HG03175 (cell line): ENCODE measurements around the gene GDPD2.
"Not testable (repeated sequence)": the region's sequence is repeated elsewhere in the genome, so short reads cannot be mapped to it uniquely, and the experiment has no call there.

Experiments
- ATAC-seq: cut with Tn5 transposase; IDR thresholded peaks from one replicate; pipeline ENCODE4 v1.9.1; 2021; ENCODE audit warnings: mild to moderate bottlenecking, moderate library complexity; ENCODE audit not compliant: unreplicated experiment

GDPD2 gene, protein sequence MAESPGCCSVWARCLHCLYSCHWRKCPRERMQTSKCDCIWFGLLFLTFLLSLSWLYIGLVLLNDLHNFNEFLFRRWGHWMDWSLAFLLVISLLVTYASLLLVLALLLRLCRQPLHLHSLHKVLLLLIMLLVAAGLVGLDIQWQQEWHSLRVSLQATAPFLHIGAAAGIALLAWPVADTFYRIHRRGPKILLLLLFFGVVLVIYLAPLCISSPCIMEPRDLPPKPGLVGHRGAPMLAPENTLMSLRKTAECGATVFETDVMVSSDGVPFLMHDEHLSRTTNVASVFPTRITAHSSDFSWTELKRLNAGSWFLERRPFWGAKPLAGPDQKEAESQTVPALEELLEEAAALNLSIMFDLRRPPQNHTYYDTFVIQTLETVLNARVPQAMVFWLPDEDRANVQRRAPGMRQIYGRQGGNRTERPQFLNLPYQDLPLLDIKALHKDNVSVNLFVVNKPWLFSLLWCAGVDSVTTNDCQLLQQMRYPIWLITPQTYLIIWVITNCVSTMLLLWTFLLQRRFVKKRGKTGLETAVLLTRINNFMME

DNA sequence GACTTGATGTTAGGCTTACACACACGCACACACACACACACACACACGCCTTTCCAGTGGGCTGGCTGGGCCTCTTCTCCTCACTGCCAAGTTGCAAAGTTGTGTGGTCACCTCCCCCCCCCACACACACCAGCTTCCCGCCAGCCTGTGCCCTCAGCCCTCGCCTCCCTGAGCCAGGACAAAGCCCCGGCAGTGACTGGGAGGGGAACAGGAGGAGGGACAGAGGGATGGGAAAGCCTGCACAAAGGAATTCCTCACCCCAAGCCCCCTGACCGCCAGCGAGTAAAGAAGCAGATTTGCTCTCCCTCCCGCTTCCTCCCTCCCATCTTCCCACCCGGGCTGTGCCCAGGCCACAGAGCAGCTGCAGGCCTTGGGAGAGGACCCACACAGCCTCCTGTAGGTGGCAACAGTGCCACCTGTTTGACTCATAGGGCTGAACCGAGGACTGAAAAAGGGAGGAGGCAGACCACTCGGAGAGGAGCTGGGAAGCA, at the start of gene GDPD2:
Gene GDPD2, plus strand, starts transcription at position 464 of the 491 bp plus-strand sequence. CDS start 1,671 bp downstream, outside the sequence.
- no peak for ATAC-seq

DNA sequence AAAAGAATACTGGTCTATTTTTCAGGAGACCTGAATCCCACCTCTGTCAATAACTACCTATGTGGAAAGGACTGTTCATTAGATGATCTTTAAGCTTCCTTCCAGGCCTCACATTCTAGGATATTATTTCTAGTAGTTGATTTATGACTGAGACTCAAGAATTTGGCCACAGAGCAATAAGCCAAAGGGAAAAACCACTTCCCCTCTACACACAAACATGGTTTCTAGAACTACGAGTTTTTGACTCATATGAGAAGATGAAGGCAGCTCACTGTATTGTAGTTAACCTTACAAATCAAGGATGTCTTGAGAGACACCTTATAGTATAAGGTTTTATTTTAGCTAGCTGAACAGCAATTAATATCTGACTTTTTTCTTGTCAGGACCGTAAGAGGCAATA, 36.9 kb upstream of the GDPD2 start:
- ATAC-seq = no peak

- no peak for ATAC-seq
Observed at GRCh38 chrX:70398899-70399298, 24.2 kb upstream of the GDPD2 start.

DNA sequence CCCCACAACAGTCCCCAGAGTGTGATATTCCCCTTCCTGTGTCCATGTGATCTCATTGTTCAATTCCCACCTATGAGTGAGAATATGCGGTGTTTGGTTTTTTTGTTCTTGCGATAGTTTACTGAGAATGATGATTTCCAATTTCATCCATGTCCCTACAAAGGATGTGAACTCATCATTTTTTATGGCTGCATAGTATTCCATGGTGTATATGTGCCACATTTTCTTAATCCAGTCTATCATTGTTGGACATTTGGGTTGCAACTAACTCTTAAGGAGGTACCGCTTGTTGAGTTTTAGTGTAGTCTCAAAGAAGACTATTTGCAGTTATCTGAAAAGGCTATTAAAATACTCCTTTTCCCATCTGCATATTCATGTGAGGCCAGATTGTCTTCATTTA, 22.9 kb upstream of the GDPD2 start:
- ATAC-seq = not testable (repeated sequence)

GRCh38 chrX:70402721-70403120, 20.4 kb upstream of the GDPD2 start:
- ATAC-seq = no peak

DNA sequence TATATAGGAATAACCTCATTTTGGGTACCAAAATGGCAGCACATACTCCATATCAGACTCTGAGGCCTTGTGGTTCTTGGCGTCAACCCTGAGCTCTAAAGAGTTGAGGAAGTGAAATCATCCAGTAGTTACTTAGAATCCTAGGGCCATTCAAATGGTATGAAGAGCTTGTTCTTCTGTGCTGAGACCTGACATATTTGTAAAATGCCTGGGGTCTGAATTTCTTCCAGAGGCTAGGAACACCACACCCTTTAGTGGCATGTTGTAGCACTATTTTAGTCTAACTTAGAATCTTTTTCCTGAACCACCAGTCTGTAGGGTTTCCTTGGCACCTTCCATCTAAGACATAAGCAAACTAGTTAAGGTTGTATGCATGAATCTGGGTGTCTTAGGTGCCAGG, 18.1 kb upstream of the GDPD2 start:
- ATAC-seq = no peak

GRCh38 chrX:70410921-70411320, 12.2 kb upstream of the GDPD2 start:
- ATAC-seq = no peak

DNA sequence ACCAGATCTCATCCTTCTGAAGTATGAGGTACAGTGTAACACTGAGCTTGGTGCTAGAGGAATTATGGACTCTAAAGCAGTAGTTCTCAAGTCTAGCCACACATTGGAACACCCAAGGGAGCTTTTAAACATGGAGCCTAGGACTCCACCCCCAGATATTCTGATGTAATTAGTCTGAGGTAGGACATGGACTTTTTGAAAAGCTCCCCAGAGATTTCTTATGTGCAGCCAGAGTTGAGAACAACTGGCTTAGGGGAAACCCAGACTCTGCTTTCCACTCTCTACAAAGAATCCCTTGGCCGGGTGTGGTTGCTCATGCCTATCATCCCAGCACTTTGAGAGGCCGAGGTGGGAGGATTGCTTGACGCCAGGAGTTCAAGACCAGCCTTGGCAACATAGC, 11.6 kb upstream of the GDPD2 start:
- ATAC-seq = no peak

GRCh38 chrX:70421618-70422017, 1.5 kb upstream of the GDPD2 start:
- no peak for ATAC-seq

DNA sequence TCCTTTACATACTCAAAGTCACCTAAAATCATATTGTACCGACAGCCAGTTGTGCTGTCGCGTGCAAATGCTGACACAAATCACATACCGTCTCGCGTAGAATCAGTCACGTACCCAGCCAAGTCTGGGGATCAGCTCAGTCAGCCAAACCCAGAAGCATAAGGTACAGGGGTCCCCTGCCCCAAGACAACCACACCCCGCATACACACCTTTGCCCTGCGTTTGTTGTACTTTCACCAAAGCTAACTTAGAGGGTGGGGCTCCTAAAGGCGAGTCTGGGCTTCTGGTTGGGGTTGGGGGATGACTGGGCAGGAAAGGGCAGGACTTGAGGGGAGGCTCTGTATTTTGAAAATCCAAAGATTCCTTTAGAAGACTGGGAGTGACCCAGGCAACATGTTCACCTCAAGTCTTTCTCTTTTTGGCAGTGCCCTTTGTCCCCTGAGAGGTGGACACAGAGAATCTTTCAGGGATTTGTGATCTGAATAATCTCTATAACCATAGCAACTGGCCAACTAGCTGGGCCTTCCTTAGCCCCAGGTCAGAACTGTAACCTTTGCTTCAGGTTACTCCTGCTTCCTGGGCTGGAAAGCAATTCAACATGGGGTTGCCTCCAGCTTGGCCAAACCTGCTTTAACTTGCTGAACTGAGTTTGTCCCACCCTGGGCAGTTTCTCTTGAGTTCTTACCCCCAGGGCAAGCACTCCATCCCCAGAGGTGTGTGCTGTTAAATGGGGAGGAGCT, 992 bp downstream of the GDPD2 start:
- no peak for ATAC-seq

GRCh38 chrX:70424801-70425200, 1.7 kb downstream of the GDPD2 start:
- ATAC-seq = no peak

DNA sequence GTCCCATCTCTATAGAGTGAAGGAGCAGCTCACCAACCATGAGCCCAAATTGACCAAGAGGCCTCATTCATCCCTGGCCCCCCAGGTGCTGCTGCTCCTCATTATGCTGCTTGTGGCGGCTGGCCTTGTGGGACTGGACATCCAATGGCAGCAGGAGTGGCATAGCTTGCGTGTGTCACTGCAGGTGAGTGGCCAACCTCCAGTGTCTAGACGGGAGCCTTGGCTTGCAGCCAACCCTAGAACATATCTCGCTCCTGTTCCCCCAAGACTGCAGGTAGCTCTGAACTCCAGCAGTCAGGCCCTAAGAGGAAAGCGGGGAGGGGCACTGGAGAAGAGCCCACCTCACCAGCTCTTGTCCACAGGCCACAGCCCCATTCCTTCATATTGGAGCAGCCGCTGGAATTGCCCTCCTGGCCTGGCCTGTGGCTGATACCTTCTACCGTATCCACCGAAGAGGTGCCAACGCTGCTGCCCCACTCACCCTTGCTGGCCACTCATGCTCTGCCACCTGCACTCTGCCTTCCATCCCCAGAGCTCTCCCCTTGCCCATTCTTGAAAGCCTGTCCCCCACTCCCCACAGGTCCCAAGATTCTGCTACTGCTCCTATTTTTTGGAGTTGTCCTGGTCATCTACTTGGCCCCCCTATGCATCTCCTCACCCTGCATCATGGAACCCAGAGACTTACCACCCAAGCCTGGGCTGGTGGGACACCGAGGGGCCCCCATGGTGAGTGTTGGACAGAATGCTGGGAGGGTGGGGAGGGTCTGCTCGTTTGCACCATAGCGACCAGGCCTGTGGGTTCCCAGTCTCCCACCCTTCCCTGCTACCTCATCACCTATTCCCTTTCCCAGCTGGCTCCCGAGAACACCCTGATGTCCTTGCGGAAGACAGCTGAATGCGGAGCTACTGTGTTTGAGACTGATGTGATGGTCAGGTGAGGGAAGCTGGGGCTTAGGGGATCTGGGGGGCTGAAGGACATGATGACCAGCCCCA, 3.5 kb downstream of the GDPD2 start:
- ATAC-seq = no peak

- no peak for ATAC-seq
Observed at GRCh38 chrX:70427365-70427764, 4.3 kb downstream of the GDPD2 start.

DNA sequence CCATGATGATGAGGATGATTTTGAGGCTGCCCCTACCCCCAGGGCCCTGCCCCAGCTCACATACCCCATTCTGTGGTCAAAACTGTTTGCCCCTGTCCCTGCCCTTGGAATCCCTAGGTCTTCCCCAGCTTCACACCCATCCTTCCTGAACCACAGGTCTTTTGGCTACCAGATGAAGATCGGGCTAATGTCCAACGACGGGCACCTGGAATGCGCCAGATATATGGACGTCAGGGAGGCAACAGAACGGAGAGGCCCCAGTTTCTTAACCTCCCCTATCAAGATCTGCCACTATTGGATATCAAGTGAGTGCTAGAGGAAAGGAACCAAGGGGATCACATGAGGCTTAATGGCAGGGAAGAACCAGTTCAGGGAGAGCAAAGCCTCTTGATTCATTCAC, 6.6 kb downstream of the GDPD2 start:
- ATAC-seq = no peak

DNA sequence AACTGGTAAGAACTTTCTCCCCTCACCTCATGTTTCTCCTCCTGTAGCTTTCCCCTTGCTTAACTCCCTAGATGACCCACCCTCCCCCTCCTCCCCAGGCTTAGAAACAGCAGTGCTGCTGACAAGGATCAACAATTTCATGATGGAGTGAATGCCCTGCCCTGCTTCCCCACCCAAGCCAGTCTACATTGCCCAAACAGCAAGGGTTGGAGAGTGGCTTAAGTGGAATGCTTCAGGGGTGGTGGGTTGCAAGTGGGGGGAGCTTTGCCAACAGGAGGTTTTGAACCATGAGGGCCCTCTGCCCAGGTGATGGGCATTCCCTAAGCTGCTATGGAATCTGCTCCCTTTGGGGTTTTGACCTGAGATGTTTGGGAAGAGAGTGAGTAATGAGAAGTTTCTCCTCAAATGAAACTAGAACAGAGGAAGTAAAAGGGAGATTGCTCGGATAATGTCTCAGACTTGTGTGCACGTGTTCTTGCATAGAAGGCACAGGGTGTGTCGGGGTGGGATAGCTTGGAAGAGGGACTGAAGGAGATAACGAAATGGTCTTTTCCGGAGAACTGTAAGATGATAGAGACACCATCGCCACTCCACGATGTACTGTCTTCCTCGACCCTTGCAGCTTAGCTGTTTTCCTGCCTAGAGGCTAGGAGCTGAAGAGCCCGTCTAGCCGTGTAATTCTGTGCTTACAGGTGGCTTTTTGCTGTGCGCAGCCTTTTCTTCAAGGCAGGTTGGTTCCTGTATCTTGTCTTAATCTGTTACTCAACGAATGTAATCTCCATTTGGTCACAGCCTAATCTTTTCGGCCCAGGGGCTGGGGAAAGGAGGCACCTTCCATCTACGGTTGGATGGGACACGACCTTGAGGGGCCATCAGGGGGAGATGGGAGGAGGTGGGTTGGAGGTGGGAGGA, 10.1 kb downstream of the GDPD2 start:
- ATAC-seq = no peak

GRCh38 chrX:70433848-70434351, 10.8 kb downstream of the GDPD2 start:
- peak; percentile 72 for ATAC-seq

GRCh38 chrX:70434352-70434866, 11.3 kb downstream of the GDPD2 start:
- peak; percentile 60 for ATAC-seq

GRCh38 chrX:70434914-70435586, 11.9 kb downstream of the GDPD2 start:
- no peak for ATAC-seq

GRCh38 chrX:70436343-70436742, 13.2 kb downstream of the GDPD2 start:
- ATAC-seq = no peak
